ENCODE measurements around the gene STK11. TPM values are rescaled to one million over a fixed set of nuclear protein-coding genes. Genes with fewer than 3 reads are reported as not detected.
A peak's percentile ranks its signal among the peaks of the same experiment; 100 is the strongest.

Gene STK11
- total RNA-seq, 1 donor, result 94.1 TPM

DNA sequence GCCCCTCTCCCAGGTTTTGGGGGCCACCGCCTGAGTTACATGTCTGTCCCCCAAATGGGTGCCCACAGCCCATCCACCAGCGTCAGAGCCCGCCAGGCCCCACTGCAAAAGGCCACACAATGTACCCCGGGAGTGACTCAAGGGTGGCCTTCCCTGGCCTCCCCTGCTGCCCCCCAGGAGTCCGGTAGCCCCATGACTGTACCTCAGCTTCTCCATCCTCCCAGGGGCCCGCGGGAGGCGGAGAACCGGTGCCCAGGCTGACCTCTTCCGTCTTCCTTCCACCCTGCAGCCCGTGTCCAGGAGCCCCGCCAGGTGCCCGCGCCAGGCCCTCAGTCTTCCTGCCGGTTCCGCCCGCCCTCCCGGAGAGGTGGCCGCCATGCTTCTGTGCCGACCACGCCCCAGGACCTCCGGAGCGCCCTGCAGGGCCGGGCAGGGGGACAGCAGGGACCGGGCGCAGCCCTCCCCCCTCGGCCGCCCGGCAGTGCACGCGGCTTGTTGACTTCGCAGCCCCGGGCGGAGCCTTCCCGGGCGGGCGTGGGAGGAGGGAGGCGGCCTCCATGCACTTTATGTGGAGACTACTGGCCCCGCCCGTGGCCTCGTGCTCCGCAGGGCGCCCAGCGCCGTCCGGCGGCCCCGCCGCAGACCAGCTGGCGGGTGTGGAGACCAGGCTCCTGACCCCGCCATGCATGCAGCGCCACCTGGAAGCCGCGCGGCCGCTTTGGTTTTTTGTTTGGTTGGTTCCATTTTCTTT, 21.9 kb downstream of the STK11 start:
- TF ChIP-seq, protein P1, sequence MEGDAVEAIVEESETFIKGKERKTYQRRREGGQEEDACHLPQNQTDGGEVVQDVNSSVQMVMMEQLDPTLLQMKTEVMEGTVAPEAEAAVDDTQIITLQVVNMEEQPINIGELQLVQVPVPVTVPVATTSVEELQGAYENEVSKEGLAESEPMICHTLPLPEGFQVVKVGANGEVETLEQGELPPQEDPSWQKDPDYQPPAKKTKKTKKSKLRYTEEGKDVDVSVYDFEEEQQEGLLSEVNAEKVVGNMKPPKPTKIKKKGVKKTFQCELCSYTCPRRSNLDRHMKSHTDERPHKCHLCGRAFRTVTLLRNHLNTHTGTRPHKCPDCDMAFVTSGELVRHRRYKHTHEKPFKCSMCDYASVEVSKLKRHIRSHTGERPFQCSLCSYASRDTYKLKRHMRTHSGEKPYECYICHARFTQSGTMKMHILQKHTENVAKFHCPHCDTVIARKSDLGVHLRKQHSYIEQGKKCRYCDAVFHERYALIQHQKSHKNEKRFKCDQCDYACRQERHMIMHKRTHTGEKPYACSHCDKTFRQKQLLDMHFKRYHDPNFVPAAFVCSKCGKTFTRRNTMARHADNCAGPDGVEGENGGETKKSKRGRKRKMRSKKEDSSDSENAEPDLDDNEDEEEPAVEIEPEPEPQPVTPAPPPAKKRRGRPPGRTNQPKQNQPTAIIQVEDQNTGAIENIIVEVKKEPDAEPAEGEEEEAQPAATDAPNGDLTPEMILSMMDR (IDR thresholded peaks at IDR 0.05; ENCODE audit: insufficient read depth, low read depth, low read length), result no peak
- DNase-seq (ENCODE audit: low read depth), result peak; percentile 40
- no peak overlapping the region for H3K4me3 ChIP-seq (ENCODE audit: low read depth, low read length)

DNA sequence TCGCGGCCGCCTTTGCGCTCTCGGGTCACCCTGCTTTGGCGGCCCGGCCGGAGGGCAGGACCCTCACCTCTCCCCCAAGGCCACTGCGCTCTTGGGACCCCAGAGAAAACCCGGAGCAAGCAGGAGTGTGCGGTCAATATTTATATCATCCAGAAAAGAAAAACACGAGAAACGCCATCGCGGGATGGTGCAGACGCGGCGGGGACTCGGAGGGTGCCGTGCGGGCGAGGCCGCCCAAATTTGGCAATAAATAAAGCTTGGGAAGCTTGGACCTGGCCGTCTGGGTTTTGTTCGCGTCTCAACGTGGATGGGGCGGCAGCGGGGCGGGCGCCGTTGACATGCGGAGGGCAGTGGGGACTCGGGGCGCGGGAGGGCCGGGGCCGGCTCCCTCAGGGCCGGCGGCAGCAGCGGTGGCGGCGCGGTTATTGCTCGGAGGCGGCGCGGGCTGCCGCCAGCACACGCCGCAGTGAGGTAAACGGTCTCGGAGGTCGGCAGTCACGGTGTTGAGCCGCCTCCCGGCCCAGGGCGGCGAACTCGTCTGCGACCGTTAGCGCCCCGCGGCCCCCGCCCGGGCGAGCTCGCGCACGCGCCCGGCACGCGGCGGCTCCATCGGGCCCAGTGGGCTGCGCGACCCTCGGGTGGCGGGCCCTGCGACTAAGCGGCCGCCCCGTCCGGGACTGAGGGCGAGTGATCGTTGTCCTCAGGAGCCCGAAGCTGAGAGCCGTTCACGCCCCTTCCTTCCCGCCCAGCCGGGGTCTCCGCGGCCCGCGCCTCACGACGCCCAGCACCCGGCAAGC, 22.8 kb downstream of the STK11 start:
- TF ChIP-seq, protein P1 (IDR thresholded peaks at IDR 0.05; ENCODE audit: insufficient read depth, low read depth, low read length), result no peak
- no peak for DNase-seq (ENCODE audit: low read depth)
- no peak overlapping the region for H3K4me3 ChIP-seq (ENCODE audit: low read depth, low read length)

DNA sequence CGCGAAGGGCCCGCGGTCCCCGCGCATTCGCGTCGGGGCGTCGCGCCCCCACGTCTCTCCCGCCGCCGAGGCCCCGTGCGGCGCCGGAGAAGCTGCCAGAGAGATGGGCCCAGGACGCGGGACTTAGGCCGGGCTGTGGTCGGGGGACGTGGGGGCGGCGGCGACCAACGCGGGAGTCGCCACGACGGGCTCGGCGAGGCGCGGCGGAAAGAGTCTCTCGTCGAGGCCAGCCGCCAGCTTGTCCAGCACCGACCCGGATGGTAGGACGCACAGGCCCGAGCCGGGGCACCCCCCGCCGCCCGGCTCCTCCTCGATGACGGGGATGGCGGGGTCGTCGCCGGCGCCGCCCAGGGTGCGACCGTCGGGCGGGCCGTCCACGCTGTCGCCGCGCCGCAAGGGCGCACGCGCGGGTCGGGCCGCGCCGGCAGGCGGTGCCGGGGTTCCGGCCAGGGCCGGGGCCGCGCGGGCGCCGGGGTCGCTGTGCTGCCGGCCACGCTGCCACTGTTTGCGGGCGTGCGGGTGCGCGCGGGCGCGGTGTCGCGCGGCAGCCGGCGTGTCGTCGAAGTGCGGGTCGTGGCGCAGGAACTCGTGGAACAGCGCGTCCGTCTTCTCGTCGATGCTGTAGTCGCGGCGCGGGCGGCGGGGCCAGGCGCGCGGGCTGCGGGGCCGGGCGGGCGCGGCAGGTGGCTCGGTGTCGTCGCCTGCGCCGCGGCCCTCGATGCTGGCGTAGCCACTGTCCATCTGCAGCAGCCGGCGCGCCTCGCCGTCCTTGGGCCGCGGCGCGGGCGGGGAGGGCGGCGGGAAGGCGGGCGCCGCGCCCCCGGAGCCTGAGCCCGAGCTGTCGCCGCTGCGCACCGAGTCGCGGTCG, 23.7 kb downstream of the STK11 start:
- DNase-seq (ENCODE audit: low read depth), result no peak
- TF ChIP-seq, protein P1 (IDR thresholded peaks at IDR 0.05; ENCODE audit: insufficient read depth, low read depth, low read length), result no peak
- no peak overlapping the region for H3K4me3 ChIP-seq (ENCODE audit: low read depth, low read length)

DNA sequence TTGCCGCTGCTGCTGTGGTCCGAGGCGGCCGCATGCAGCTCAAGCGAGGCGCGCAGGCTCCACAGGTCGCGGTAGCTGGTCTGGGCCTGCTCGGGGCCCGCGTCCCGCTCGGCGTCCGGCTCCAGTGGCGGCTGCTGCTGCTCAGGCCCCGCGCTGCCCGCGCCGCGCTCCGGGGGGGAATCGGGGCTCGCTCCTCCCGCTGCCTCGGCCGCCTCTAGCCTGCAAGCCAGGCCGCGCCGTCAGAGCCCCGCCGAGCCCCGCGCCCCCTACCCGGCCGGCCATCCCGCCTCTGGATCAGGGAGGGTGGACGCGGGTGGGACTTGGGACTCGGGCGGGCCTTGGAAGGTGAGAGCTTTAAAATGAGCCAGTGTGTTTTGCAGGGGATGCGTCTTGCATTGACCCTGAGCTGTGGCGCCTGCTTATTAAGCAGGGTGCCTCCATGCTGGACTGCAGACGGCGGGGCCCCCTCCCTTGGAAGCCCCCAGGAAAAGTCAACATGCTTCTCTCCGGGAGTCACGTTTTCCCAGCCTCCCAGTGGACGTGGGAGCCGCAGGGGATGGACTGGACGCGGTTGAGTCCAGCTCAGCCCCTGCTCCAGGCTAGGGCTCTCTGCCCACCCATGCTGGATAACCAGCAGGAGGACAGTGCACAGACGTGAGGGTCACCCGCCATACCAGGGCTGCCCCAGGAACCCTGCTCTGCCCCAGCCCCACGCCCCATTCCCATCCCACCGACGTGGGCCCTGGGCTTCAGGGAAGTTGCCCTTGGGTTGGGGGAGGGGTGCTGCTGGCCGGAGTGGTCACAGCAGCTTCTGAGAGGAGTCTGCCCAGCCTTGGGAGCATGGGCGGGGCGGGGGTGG, 24.6 kb downstream of the STK11 start:
- DNase-seq (ENCODE audit: low read depth), result no peak
- H3K4me3 ChIP-seq (ENCODE audit: low read depth, low read length), result no peak overlapping the region
- TF ChIP-seq, protein P1 (IDR thresholded peaks at IDR 0.05; ENCODE audit: insufficient read depth, low read depth, low read length), result no peak

DNA sequence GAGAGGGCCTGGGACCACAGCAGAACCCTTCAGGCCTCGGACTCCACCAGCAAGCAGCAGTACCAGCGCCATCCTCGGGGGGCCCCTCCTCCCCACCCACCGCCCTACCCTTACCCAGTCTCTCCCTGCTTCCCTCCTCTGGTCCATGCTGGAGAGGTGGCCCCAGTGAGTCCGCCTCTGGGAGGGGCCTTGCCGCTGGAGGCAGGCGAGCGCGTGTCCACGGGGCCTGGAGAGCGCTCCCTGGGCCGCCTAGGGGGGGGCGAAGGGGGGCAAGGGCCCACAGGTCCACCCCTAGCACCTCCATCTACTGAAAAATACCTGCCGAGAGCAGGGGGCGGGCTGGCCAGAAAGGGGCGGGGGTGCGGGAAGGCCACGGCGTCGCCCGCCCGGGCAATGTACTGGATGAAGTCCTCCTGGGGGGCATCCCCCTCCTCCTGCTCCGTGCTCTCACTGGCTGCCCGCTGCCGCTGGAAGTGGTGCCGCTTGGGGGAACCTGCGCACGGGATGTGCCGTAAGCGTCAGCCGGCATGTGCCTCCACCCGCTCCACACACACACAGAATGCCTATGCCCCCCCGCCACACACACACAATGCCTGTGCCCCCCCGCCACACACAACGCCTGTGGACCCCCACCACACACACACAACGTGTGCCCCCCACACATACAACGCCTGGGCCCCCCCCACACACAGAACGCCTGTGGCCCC, 25.4 kb downstream of the STK11 start:
- TF ChIP-seq, protein P1 (IDR thresholded peaks at IDR 0.05; ENCODE audit: insufficient read depth, low read depth, low read length), result no peak
- no peak overlapping the region for H3K4me3 ChIP-seq (ENCODE audit: low read depth, low read length)
- DNase-seq (ENCODE audit: low read depth), result no peak
